ENCODE data around the gene LCN15.
"Not testable (repeated sequence)": the region's sequence is repeated elsewhere in the genome, so short reads cannot be mapped to it uniquely, and the experiment has no call there.

Gene LCN15

GRCh38 chr9:136711751-136712689 lies 52.3 kb downstream of the LCN15 start, which contains the start of gene DIPK1B:
Gene DIPK1B (plus strand): TSS chr9:136712572. CDS start chr9:136712666, 94 bp downstream.
- no peaks in the 10 kb centered on the region for H3K9me3 ChIP-seq (ENCODE audit: control insufficient read depth, low read length)
- H3K4me2 ChIP-seq (ENCODE audit: low read length, poor library complexity, severe bottlenecking): peak within 1 kb of the TSS; percentile 77
- peak within 1 kb of the TSS in 1 of 2 experiments; percentile 87 for H3K23ac ChIP-seq (ENCODE audit: low read length in 2 of 2)
- H3K27ac ChIP-seq (ENCODE audit: low read length, poor library complexity, severe bottlenecking): no peak within 1 kb of the TSS
- no peak within 1 kb of the TSS for H2BK120ac ChIP-seq (ENCODE audit: low read depth, low read length)
- H3K79me1 ChIP-seq (replicated peaks; ENCODE audit: low read length, poor library complexity, severe bottlenecking): peaks cover 3% of the 10 kb centered on the region
- peak within 1 kb of the TSS in 1 of 2 experiments; percentile 66 for H3K4me3 ChIP-seq (ENCODE audit: insufficient read depth in 1 of 2, low read depth in 1 of 2, low read length in 2 of 2)
- H2AK5ac ChIP-seq (ENCODE audit: low read length, severe bottlenecking): no peak within 1 kb of the TSS
- no peak within 1 kb of the TSS for H2BK5ac ChIP-seq (ENCODE audit: low read depth, low read length, poor library complexity, severe bottlenecking)
- H2BK15ac ChIP-seq (ENCODE audit: low read depth, poor library complexity, severe bottlenecking): peak within 1 kb of the TSS; percentile 57
- H2AFZ ChIP-seq (ENCODE audit: low read depth, low read length): peak within 1 kb of the TSS; percentile 39
- peak within 1 kb of the TSS in 1 of 2 experiments; percentile 30 for H3K18ac ChIP-seq (ENCODE audit: low read depth in 1 of 2, low read length in 2 of 2)
- peaks cover 4 to 48% of the 10 kb centered on the region in 2 experiments for H3K27me3 ChIP-seq (ENCODE audit: control insufficient read depth in 1 of 2, insufficient read depth in 1 of 2, low read length in 2 of 2)
- peaks cover 23% of the 10 kb centered on the region for H3K4me1 ChIP-seq (ENCODE audit: control insufficient read depth, insufficient read depth, low read depth, low read length)
- DNase-seq: no peak
- peak within 1 kb of the TSS; percentile 56 for H4K91ac ChIP-seq (ENCODE audit: low read length)
- H3K4ac ChIP-seq (ENCODE audit: low read depth in 1 of 2, low read length in 2 of 2): peak within 1 kb of the TSS; percentile 35 to 46
- no peak within 1 kb of the TSS for H3K9ac ChIP-seq (ENCODE audit: low read length)
- WGBS: 2% methylated on average over 93 of the region's 119 CpGs
- peaks cover 0 to 6% of the 10 kb centered on the region in 2 experiments for H3K36me3 ChIP-seq (ENCODE audit: control insufficient read depth in 1 of 2, insufficient read depth in 2 of 2, low read depth in 1 of 2, low read length in 2 of 2)
- H3K14ac ChIP-seq (ENCODE audit: low read length in 2 of 2): no peak within 1 kb of the TSS
- H4K8ac ChIP-seq (ENCODE audit: low read length): peak within 1 kb of the TSS; percentile 71
- peak within 1 kb of the TSS in 1 of 2 experiments; percentile 65 for H2BK12ac ChIP-seq (ENCODE audit: low read length in 2 of 2)

GRCh38 chr9:136711219-136711648 lies 53.1 kb downstream of the LCN15 start:
- H3K4me3 ChIP-seq (ENCODE audit: insufficient read depth in 1 of 2, low read depth in 1 of 2, low read length in 2 of 2); H3K18ac ChIP-seq (ENCODE audit: low read depth in 1 of 2, low read length in 2 of 2); H3K23ac ChIP-seq (ENCODE audit: low read length in 2 of 2); H3K4ac ChIP-seq (ENCODE audit: low read depth in 1 of 2, low read length in 2 of 2); H2AK5ac ChIP-seq (ENCODE audit: low read length, severe bottlenecking); H3K79me1 ChIP-seq (replicated peaks; ENCODE audit: low read length, poor library complexity, severe bottlenecking); H2BK120ac ChIP-seq (ENCODE audit: low read depth, low read length); H2BK5ac ChIP-seq (ENCODE audit: low read depth, low read length, poor library complexity, severe bottlenecking); H2AFZ ChIP-seq (ENCODE audit: low read depth, low read length); H3K4me2 ChIP-seq (ENCODE audit: low read length, poor library complexity, severe bottlenecking); H3K36me3 ChIP-seq (ENCODE audit: control insufficient read depth in 1 of 2, insufficient read depth in 2 of 2, low read depth in 1 of 2, low read length in 2 of 2); H2BK12ac ChIP-seq (ENCODE audit: low read length in 2 of 2); H4K91ac ChIP-seq (ENCODE audit: low read length); H3K9me3 ChIP-seq (ENCODE audit: control insufficient read depth, low read length); H3K14ac ChIP-seq (ENCODE audit: low read length in 2 of 2); H3K27ac ChIP-seq (ENCODE audit: low read length, poor library complexity, severe bottlenecking); H4K8ac ChIP-seq (ENCODE audit: low read length); H3K9ac ChIP-seq (ENCODE audit: low read length); H2BK15ac ChIP-seq (ENCODE audit: low read depth, poor library complexity, severe bottlenecking): not testable (repeated sequence)
- DNase-seq: peak; percentile 74
- H3K27me3 ChIP-seq (ENCODE audit: control insufficient read depth in 1 of 2, insufficient read depth in 1 of 2, low read length in 2 of 2): peaks cover 4 to 48% of the 10 kb centered on the region in 2 experiments
- WGBS: 52% methylated on average over 4 of the region's 4 CpGs
- peaks cover 23% of the 10 kb centered on the region for H3K4me1 ChIP-seq (ENCODE audit: control insufficient read depth, insufficient read depth, low read depth, low read length)

GRCh38 chr9:136710543-136710942 lies 53.8 kb downstream of the LCN15 start:
- Histone ChIP-seq H4K91ac (ENCODE audit: low read length) (no peak overlapping the region), H3K36me3 (ENCODE audit: control insufficient read depth in 1 of 2, insufficient read depth in 2 of 2, low read depth in 1 of 2, low read length in 2 of 2) (peaks cover 0 to 6% of the 10 kb centered on the region in 2 experiments), H3K23ac (ENCODE audit: low read length in 2 of 2) (no peak overlapping the region), H2AK5ac (ENCODE audit: low read length, severe bottlenecking) (no peak overlapping the region), H3K9ac (ENCODE audit: low read length) (no peak overlapping the region), H3K4me3 (ENCODE audit: insufficient read depth in 1 of 2, low read depth in 1 of 2, low read length in 2 of 2) (no peak overlapping the region), H2BK120ac (ENCODE audit: low read depth, low read length) (no peak overlapping the region), H3K4me2 (ENCODE audit: low read length, poor library complexity, severe bottlenecking) (no peak overlapping the region), H2BK12ac (ENCODE audit: low read length in 2 of 2) (no peak overlapping the region), H4K8ac (ENCODE audit: low read length) (no peak overlapping the region), H2BK5ac (ENCODE audit: low read depth, low read length, poor library complexity, severe bottlenecking) (no peak overlapping the region), H3K9me3 (ENCODE audit: control insufficient read depth, low read length) (no peaks in the 10 kb centered on the region), H3K79me1 (replicated peaks; ENCODE audit: low read length, poor library complexity, severe bottlenecking) (peaks cover 3% of the 10 kb centered on the region), H3K4ac (ENCODE audit: low read depth in 1 of 2, low read length in 2 of 2) (no peak overlapping the region), H2AFZ (ENCODE audit: low read depth, low read length) (no peak overlapping the region), H3K14ac (ENCODE audit: low read length in 2 of 2) (no peak overlapping the region), H3K4me1 (ENCODE audit: control insufficient read depth, insufficient read depth, low read depth, low read length) (peaks cover 23% of the 10 kb centered on the region), H2BK15ac (ENCODE audit: low read depth, poor library complexity, severe bottlenecking) (no peak overlapping the region), H3K18ac (ENCODE audit: low read depth in 1 of 2, low read length in 2 of 2) (no peak overlapping the region), H3K27me3 (ENCODE audit: control insufficient read depth in 1 of 2, insufficient read depth in 1 of 2, low read length in 2 of 2) (peaks cover 9 to 55% of the 10 kb centered on the region in 2 experiments), H3K27ac (ENCODE audit: low read length, poor library complexity, severe bottlenecking) (no peak overlapping the region)
- no peak for DNase-seq
- WGBS: 77% methylated on average over 7 of the region's 7 CpGs

Data from mesenchymal stem cell (in vitro differentiated cells and primary cell).